Measurements from ENCODE around the gene VCL. TPM values are rescaled to one million over a fixed set of nuclear protein-coding genes. Genes with fewer than 3 reads are reported as not detected.
A peak's percentile ranks its signal among the peaks of the same experiment; 100 is the strongest.
"Not testable (repeated sequence)": the region's sequence is repeated elsewhere in the genome, so short reads cannot be mapped to it uniquely, and the experiment has no call there.

VCL gene
- polyA plus RNA-seq, 1 donor: 120 TPM

- no peak for DNase-seq
Measured at GRCh38 chr10:74104996-74105395, 107.1 kb downstream of the VCL start.

- DNase-seq: no peak
Measured at GRCh38 chr10:74107391-74107790, 109.5 kb downstream of the VCL start.

DNA sequence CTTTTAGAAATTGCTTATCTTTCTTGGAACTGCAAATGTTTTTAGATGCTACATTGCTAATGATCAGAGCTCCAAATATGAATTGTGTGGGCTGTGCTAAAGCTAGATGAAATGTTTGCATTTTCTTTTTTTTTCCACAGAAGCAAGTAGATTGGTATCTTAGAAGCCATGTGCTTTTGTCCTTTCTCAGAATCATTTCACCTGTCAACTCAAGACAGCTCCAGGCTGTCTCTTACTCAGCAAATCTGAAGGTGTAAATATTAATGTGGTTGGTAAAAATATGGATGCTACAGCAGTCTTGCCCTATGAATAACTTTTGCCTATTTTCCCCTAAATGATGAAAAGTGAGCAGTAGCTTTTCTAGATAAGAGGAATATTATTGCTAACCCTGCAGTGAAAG, 111.5 kb downstream of the VCL start:
- DNase-seq: no peak

- no peak for DNase-seq
Measured at GRCh38 chr10:74110120-74110519, 112.2 kb downstream of the VCL start.

- DNase-seq: no peak
Measured at GRCh38 chr10:74111799-74112198, 113.9 kb downstream of the VCL start.

GRCh38 chr10:74113546-74113945, 115.6 kb downstream of the VCL start:
- DNase-seq: no peak

DNA sequence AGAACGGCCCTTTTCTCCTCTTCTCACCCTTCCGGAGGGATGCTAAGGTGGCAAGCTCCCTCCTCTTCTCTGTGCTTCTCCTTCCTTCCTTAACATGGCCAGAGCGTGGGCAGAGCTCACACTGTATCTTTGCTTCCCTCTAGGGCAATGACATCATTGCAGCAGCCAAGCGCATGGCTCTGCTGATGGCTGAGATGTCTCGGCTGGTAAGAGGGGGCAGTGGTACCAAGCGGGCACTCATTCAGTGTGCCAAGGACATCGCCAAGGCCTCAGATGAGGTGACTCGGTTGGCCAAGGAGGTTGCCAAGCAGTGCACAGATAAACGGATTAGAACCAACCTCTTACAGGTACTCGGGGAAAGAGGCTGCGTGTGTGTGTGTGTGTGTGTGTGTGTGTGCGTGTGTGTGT, 116.1 kb downstream of the VCL start:
- DNase-seq: no peak

- no peak for DNase-seq
Measured at GRCh38 chr10:74117738-74118137, 119.8 kb downstream of the VCL start.

DNA sequence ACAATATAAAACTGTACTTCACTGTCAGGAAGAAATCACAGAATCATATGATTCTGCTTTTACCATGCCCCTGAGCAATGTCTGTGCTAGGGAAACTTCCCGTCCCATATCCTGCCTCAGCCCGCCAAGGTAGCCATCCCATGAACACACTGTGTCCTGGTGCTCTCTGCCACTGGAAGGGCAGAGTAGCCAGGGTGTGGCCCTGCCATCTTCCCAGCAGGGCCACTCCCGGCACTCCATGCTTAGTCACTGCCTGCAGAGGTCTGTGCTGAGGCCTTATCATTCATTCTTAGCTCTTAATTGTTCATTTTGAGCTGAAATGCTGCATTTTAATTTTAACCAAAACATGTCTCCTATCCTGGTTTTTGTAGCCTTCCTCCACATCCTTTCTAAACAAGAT, 120.9 kb downstream of the VCL start:
- DNase-seq: no peak

- no peak for DNase-seq
Measured at GRCh38 chr10:74120911-74121310, 123.0 kb downstream of the VCL start.

DNA sequence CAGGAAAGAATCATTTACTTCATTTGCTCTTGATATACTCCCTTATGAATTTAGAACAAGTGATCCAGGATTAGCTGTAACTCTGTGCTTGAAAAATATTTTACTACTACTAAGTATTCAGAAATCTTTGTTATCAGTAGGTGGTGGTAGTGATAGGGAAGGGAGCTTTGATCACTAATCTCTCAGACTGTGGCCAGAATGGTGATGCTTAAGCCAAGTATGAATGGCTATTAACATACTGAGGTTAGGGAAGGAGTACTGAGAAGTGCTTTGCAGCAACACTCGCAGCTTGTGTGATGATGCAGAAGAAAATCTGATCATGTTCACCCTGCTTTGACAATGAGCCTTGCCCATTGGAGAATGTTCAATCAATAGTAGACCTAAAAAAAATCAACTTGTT, 123.5 kb downstream of the VCL start:
- no peak for DNase-seq

GRCh38 chr10:74122060-74122459, 124.1 kb downstream of the VCL start:
- no peak for DNase-seq

GRCh38 chr10:74123081-74123480, 125.2 kb downstream of the VCL start:
- no peak for DNase-seq

- no peak for DNase-seq
Measured at GRCh38 chr10:74133923-74134820, 136.3 kb downstream of the VCL start.

- DNase-seq: no peak
Measured at GRCh38 chr10:74135452-74135851, 137.5 kb downstream of the VCL start.

GRCh38 chr10:74137992-74138391, 140.1 kb downstream of the VCL start:
- no peak for DNase-seq

GRCh38 chr10:74138596-74138995, 140.7 kb downstream of the VCL start:
- not testable (repeated sequence) for DNase-seq

DNA sequence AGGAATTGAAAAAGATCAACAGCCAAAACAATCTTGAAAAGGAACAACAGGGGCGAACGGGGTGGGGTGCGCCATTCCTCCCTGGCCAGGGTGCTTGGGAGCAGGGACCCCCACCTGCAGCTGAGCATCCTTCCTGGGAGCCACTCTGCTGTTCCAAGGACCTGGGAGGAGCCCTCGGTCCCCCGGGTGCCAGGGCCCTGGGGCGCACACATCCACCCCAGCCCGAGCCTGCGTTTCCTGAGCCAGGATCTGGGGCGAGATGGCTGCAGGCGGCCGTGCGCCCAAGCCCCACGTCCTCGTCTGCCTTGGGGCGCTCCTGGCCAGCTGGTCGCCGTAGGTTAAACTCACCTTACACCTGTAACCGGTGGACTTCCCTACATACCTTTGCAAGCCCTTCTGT, 142.1 kb downstream of the VCL start:
- DNase-seq: no peak

- DNase-seq: no peak
Measured at GRCh38 chr10:74140553-74140952, 142.6 kb downstream of the VCL start.

GRCh38 chr10:74145133-74145532, 147.2 kb downstream of the VCL start:
- peak; percentile 77 for DNase-seq

DNA sequence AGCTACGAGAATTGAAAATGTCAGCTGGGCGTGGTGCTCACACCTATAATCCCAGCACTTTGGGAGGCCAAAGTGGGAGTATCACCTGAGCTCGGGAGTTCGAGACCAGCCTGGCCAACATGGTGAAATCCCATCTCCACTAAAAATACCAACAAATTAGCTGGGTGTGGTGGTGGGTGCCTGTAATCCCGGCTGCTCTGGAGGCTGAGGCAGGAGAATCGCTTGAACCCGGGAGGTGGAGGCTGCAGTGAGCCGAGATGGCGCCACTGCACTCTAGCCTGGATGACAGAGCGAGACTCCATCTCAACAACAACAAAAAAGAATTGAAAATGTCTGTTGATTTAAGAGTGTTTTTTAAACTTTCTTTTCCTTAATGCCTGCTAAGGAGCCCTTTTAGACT, 149.1 kb downstream of the VCL start:
- DNase-seq: not testable (repeated sequence)

GRCh38 chr10:74150204-74150989, 152.5 kb downstream of the VCL start, which contains the start of gene AP3M1:
TSS of gene AP3M1 (minus strand) at chr10:74150828. CDS start at chr10:74138379, 12,449 bp downstream.
- DNase-seq: no peak

Measured in left kidney (tissue), 2 donors.